Fibroblast of mammary gland (primary cell): ENCODE results near the gene KIF6.

Experiments used
- DNase-seq: peaks from one replicate; pipeline ENCODE4 v3.0.0-alpha.2; 2010; ENCODE audit warnings: low read depth
- H3K4me3 ChIP-seq: 2 replicates; pipeline ENCODE4 v1.5.1; 2011; ENCODE audit warnings: low read depth, mild to moderate bottlenecking, low read length, moderate library complexity; ENCODE audit not compliant: control insufficient read depth
- TF ChIP-seq, protein P1 (sequence below): conservative IDR thresholded peaks from 2 replicates; pipeline ENCODE4 v1.5.1; 2011; ENCODE audit warnings: low read depth, low read length, inconsistent platforms; ENCODE audit not compliant: control insufficient read depth, insufficient read depth

The KIF6 gene

DNA sequence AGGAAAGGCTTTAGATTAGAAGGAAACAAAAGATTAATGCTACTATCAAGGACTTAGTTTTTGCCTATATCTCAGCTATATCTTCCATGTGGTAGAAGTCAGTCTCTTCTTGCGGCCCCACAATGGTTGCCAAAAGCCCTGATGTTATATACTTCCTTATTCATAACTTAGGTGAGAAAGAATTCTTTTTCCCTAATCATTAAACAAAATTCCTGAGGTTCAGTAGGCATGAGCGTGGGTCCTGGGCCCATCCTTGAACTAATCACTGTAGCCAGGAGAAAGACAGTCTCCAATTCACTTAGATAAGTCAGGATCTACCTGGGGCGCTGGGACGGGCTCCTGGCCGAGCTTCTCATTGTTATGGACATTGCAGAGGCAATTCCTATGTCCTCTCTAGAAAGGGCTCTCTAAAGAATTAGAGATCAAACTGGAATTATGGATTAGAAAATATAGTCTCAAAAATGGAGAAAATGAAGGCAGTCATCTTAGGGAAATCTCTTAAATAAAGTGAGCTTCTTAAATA, 134.3 kb downstream of the KIF6 start:
- no peak for DNase-seq
- TF ChIP-seq, protein P1, sequence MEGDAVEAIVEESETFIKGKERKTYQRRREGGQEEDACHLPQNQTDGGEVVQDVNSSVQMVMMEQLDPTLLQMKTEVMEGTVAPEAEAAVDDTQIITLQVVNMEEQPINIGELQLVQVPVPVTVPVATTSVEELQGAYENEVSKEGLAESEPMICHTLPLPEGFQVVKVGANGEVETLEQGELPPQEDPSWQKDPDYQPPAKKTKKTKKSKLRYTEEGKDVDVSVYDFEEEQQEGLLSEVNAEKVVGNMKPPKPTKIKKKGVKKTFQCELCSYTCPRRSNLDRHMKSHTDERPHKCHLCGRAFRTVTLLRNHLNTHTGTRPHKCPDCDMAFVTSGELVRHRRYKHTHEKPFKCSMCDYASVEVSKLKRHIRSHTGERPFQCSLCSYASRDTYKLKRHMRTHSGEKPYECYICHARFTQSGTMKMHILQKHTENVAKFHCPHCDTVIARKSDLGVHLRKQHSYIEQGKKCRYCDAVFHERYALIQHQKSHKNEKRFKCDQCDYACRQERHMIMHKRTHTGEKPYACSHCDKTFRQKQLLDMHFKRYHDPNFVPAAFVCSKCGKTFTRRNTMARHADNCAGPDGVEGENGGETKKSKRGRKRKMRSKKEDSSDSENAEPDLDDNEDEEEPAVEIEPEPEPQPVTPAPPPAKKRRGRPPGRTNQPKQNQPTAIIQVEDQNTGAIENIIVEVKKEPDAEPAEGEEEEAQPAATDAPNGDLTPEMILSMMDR = no peak
- no peak overlapping the region for H3K4me3 ChIP-seq

DNA sequence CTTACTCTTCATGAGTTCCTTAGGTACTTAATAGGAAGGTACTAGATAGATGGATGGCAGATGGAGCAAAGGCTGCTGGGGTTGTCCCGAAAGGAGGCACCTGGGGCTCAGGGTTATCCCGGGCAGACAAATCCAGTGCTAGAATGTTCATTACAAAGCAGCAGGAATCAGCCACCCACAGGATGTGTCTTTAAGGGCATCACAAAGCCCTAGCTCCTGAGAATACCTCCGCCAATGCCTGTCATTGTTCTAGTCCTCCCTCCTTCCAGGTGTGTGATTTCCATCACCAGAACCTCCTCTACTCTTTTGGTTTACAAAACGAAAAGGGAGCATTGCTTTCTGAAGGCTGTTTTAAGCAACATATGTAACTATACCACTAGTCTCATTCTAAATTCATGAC, 138.1 kb downstream of the KIF6 start:
- TF ChIP-seq, protein P1 = no peak
- no peak overlapping the region for H3K4me3 ChIP-seq
- DNase-seq = no peak

DNA sequence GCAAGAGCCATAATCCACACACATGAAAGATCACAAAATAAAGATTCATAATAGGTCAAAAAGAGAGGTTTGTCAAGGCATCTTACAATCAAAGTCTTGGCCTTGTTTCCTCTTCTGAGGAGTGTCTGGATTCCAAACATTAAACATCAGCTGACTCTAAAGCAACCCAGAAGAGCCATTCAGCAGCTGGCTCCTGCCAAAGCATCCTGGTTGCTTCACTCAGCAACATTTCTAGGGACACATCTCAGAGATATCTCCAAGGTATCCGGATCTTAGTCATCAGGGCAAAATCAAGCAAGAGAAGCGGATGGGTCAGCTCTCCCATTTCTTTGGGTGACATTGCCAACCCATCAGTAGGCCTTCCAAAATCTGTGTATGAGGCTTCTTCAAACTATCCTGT, 139.6 kb downstream of the KIF6 start:
- TF ChIP-seq, protein P1 = no peak
- no peak overlapping the region for H3K4me3 ChIP-seq
- DNase-seq = no peak

DNA sequence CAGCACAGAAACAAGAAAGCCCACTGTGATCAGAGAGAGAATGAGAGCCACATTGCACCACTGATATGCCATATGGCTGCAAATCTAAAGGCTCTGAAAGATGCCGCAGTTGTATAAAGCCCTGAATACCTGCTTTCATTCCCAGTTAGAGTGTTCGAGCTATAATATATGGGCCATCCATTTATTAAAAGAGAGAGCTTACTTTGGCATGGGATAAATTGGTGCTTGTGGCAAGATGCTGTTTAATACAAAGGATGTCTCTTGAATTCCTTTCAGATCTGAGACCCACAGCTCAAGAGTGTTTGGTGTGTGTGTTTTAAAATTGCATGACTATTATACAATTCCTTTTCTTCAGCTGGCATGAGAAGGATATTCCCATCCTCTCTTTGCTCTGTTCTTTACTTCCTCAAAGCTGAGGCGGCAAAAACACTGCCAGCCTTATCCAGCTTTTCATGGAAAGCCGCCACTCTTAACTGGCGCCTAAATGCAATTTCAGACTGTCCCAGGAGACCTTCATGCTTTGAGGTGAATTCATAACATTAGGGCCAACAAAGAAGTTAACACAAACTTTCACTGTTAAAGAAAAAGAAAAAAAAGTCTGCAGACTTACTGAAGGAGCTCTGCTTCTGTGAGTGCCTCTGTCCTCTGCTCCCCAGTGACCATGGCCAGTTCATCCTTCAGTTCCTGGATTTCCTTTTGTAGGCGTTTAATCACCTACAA, 147.6 kb downstream of the KIF6 start:
- TF ChIP-seq, protein P1 = no peak
- no peak overlapping the region for H3K4me3 ChIP-seq
- no peak for DNase-seq

DNA sequence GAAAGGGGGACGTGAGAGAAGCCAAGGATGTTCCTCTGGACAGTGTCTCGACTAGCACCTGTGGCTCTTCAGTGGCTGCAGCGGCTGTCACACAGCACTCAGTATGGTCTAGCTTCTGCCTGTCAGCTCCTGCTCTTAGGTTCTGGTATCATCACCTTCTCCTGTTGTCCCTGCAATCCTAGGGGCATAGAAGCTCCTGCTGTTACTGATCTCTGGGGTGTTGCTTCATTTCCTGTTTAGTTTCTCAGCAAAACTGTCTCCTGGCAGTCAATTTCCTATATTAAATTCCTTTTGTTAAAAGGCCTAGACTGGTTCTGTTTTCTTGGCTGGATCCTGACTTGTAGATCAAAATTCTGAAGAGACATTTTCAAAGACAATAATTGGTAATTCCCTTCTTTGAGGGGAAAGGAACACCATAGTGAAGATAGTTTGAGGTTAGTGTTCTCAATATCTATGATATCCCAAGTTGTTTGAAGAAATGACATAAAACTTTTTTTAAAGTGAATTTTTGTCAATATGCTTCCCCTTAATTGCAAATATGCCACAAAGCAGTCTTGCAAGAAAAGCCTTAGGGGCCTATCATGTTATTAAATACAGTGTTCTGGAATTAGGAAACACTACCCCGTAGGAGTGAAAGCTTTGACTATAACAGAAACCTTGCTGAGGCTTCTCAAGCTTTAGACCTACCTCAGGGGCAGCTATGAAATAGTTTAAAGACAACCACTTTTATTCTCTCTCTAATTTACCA, 148.5 kb downstream of the KIF6 start:
- TF ChIP-seq, protein P1 = no peak
- H3K4me3 ChIP-seq = no peak overlapping the region
- DNase-seq = no peak

DNA sequence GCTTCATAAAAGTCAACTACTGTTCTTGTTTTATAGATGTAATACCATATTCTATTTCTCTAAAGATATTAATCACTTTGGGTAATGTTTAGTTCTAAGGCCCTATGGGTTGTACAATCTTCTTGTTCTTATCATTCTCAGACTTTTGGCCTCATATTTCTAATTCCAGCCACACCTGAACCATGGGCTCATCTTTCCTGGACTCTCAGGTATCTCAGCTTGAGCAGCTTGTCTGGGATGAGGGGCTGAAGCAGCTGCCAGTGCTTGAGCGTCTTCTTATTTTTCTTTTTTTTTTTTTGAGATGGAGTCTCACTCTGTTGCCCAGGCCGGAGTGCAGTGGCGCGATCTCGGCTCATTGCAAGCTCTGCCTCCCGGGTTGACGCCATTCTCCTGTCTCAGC, 150.2 kb downstream of the KIF6 start:
- no peak overlapping the region for H3K4me3 ChIP-seq
- no peak for DNase-seq
- TF ChIP-seq, protein P1 = no peak
